Fibroblast of mammary gland (primary cell): Measurements from ENCODE around the gene CSRP1.

Source experiments
- DNase-seq: peaks from one replicate; pipeline ENCODE4 v3.0.0-alpha.2; 2010; ENCODE audit warnings: low read depth
- H3K4me3 ChIP-seq: 2 replicates; pipeline ENCODE4 v1.5.1; 2011; ENCODE audit warnings: low read depth, mild to moderate bottlenecking, low read length, moderate library complexity; ENCODE audit not compliant: control insufficient read depth
- CTCF ChIP-seq: conservative IDR thresholded peaks from 2 replicates; pipeline ENCODE4 v1.5.1; 2011; ENCODE audit warnings: low read depth, low read length, inconsistent platforms; ENCODE audit not compliant: control insufficient read depth, insufficient read depth

The CSRP1 gene

GRCh38 chr1:201456499-201457309 is 50.2 kb downstream of the CSRP1 start:
- no peak for TF ChIP-seq CTCF
- H3K4me3 ChIP-seq, result no peak overlapping the region
- DNase-seq, result peak; percentile 98

- no peak for TF ChIP-seq CTCF
- DNase-seq, result no peak
- H3K4me3 ChIP-seq, result no peak overlapping the region
Measured at GRCh38 chr1:201455098-201455497, 51.8 kb downstream of the CSRP1 start.

GRCh38 chr1:201454608-201455007 is 52.3 kb downstream of the CSRP1 start:
- H3K4me3 ChIP-seq, result no peak overlapping the region
- no peak for TF ChIP-seq CTCF
- DNase-seq, result no peak

GRCh38 chr1:201452866-201453265 is 54.1 kb downstream of the CSRP1 start:
- DNase-seq, result no peak
- no peak overlapping the region for H3K4me3 ChIP-seq
- TF ChIP-seq CTCF, result no peak

GRCh38 chr1:201450721-201451291 is 56.1 kb downstream of the CSRP1 start:
- TF ChIP-seq CTCF, result no peak
- DNase-seq, result peak; percentile 71
- H3K4me3 ChIP-seq, result no peak overlapping the region

- no peak overlapping the region for H3K4me3 ChIP-seq
- no peak for DNase-seq
- no peak for TF ChIP-seq CTCF
Measured at GRCh38 chr1:201448990-201449389, 57.9 kb downstream of the CSRP1 start.
